Trophoblast cell (in vitro differentiated cells and primary cell): ENCODE data around the gene RPIA.
"Not testable (repeated sequence)": the region's sequence is repeated elsewhere in the genome, so short reads cannot be mapped to it uniquely, and the experiment has no call there.

Source experiments
- DNase-seq, 2 donors: peaks; one replicate each; pipeline ENCODE4 v3.0.0-alpha.2; 2016
- H2AFZ ChIP-seq: 2 replicates; pipeline ENCODE4 v1.6.1; 2013; ENCODE audit warnings: low read length, moderate library complexity, mild to moderate bottlenecking; ENCODE audit not compliant: insufficient read depth, poor library complexity
- H2AK5ac ChIP-seq: 2 replicates; pipeline ENCODE4 v1.6.1; 2013; ENCODE audit warnings: mild to moderate bottlenecking, low read length
- H2BK120ac ChIP-seq: 2 replicates; pipeline ENCODE4 v1.6.1; 2013; ENCODE audit warnings: low read length, mild to moderate bottlenecking, moderate library complexity; ENCODE audit not compliant: insufficient read depth, poor library complexity
- H2BK12ac ChIP-seq: 2 replicates; pipeline ENCODE4 v1.6.1; 2013; ENCODE audit warnings: mild to moderate bottlenecking, low read length, moderate library complexity
- H2BK5ac ChIP-seq: 2 replicates; pipeline ENCODE4 v1.6.1; 2013; ENCODE audit warnings: low read length, low read depth, moderate library complexity, mild to moderate bottlenecking; ENCODE audit not compliant: poor library complexity
- H3K14ac ChIP-seq: 2 replicates; pipeline ENCODE4 v1.6.1; 2013; ENCODE audit warnings: mild to moderate bottlenecking, low read length
- H3K18ac ChIP-seq: 2 replicates; pipeline ENCODE4 v1.6.1; 2013; ENCODE audit warnings: mild to moderate bottlenecking, low read length
- H3K23ac ChIP-seq: 2 replicates; pipeline ENCODE4 v1.6.1; 2013; ENCODE audit warnings: low read length
- H3K27ac ChIP-seq: 2 replicates; pipeline ENCODE4 v1.5.1; 2013; ENCODE audit warnings: low read depth, mild to moderate bottlenecking, inconsistent platforms, low read length, moderate library complexity
- H3K27me3 ChIP-seq: 2 replicates; pipeline ENCODE4 v1.6.1; 2013; ENCODE audit warnings: inconsistent platforms, mild to moderate bottlenecking, low read length, moderate library complexity; ENCODE audit not compliant: insufficient read depth
- H3K36me3 ChIP-seq, 2 experiments: 1 replicate in 1 of 2; 2 replicates in 1 of 2; pipeline ENCODE4 v1.6.1; 2013; ENCODE audit warnings: low read length in 2 of 2, mild to moderate bottlenecking in 2 of 2, moderate library complexity in 1 of 2; ENCODE audit not compliant: insufficient read depth in 2 of 2, control insufficient read depth in 1 of 2
- H3K4ac ChIP-seq: 2 replicates; pipeline ENCODE4 v1.6.1; 2013; ENCODE audit warnings: low read depth, mild to moderate bottlenecking, low read length, moderate library complexity
- H3K4me1 ChIP-seq, 2 experiments: 1 replicate in 1 of 2; 2 replicates in 1 of 2; pipeline ENCODE4 v1.6.1; 2013; ENCODE audit warnings: low read length in 2 of 2, mild to moderate bottlenecking in 2 of 2, moderate library complexity in 1 of 2; ENCODE audit not compliant: insufficient read depth in 2 of 2, control insufficient read depth in 1 of 2
- H3K4me2 ChIP-seq: 2 replicates; pipeline ENCODE4 v1.6.1; 2013; ENCODE audit warnings: inconsistent platforms, mild to moderate bottlenecking, low read length, moderate library complexity
- H3K4me3 ChIP-seq: 2 replicates; pipeline ENCODE4 v1.5.1; 2013; ENCODE audit warnings: mild to moderate bottlenecking, low read depth, low read length, inconsistent platforms
- H3K79me1 ChIP-seq: one replicate; pipeline ENCODE4 v1.6.1; 2013; ENCODE audit warnings: low read length
- H3K79me2 ChIP-seq: 2 replicates; pipeline ENCODE4 v1.6.1; 2013; ENCODE audit warnings: low read length, mild to moderate bottlenecking; ENCODE audit not compliant: control insufficient read depth, insufficient read depth, poor library complexity
- H3K9ac ChIP-seq: 2 replicates; pipeline ENCODE4 v1.6.1; 2013; ENCODE audit warnings: mild to moderate bottlenecking, low read length
- H3K9me3 ChIP-seq: 2 replicates; pipeline ENCODE4 v1.6.1; 2013; ENCODE audit warnings: low read depth, mild to moderate bottlenecking, control low read depth, inconsistent platforms, low read length; ENCODE audit not compliant: insufficient read depth
- H4K12ac ChIP-seq: 2 replicates; pipeline ENCODE4 v1.6.1; 2013; ENCODE audit warnings: low read depth, mild to moderate bottlenecking, low read length, moderate library complexity
- H4K8ac ChIP-seq: 2 replicates; pipeline ENCODE4 v1.6.1; 2013; ENCODE audit warnings: low read depth, mild to moderate bottlenecking, low read length, moderate library complexity
- H4K91ac ChIP-seq: one replicate; pipeline ENCODE4 v1.6.1; 2013; ENCODE audit warnings: low read depth, mild to moderate bottlenecking, low read length, moderate library complexity
- WGBS: extraction: QIAGEN DNeasy Blood & Tissue Kit; methylation state at CpG from one replicate; pipeline ENCODE4 v1.1.7; 2013; ENCODE audit warnings: missing lambda C conversion rate; ENCODE audit not compliant: insufficient read length, insufficient coverage; ENCODE audit errors: extremely low coverage; 5-methylcytosine and 5-hydroxymethylcytosine counted together

Gene RPIA

GRCh38 chr2:88796523-88796922 is 105.0 kb downstream of the RPIA start:
- not testable (repeated sequence) for H2BK5ac ChIP-seq, H4K91ac ChIP-seq, H2AFZ ChIP-seq, H2AK5ac ChIP-seq, H3K23ac ChIP-seq, H3K9me3 ChIP-seq, H3K27me3 ChIP-seq, H3K4me3 ChIP-seq, DNase-seq, H3K79me1 ChIP-seq, H2BK120ac ChIP-seq, H3K18ac ChIP-seq, H3K4me2 ChIP-seq, H2BK12ac ChIP-seq, H4K12ac ChIP-seq, H4K8ac ChIP-seq, H3K36me3 ChIP-seq, H3K4me1 ChIP-seq, H3K79me2 ChIP-seq, H3K14ac ChIP-seq, H3K9ac ChIP-seq, H3K4ac ChIP-seq, H3K27ac ChIP-seq
- WGBS = no CpG with 5 or more reads among the region's 1 CpG

DNA sequence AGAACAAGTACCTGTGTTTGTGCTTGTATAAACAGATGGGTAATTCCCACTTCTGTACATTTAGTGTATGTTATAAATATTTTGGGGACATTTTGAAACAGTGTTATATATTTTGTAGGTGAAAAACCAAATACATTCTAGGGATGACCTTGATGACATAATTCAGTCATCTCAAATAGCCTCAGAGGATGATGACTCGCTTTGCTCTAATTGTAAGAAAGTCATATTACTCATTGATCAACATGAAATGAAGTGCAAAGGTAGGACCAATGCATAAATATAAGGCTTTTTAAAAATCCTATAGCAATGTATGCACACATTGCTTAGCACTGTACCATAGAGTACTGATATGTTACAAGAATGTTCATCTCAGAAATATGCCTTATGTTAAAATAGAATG is 105.7 kb downstream of the RPIA start:
- H3K18ac ChIP-seq, H4K91ac ChIP-seq, H3K9ac ChIP-seq, H2AK5ac ChIP-seq, DNase-seq, H3K4me2 ChIP-seq, H3K14ac ChIP-seq, H3K36me3 ChIP-seq, H3K79me2 ChIP-seq, H4K12ac ChIP-seq, H2AFZ ChIP-seq, H3K27ac ChIP-seq, H2BK120ac ChIP-seq, H3K27me3 ChIP-seq, H2BK5ac ChIP-seq, H3K23ac ChIP-seq, H3K79me1 ChIP-seq, H3K4me1 ChIP-seq, H3K9me3 ChIP-seq, H2BK12ac ChIP-seq, H3K4ac ChIP-seq, H3K4me3 ChIP-seq, H4K8ac ChIP-seq: not testable (repeated sequence)
- WGBS = no CpG with 5 or more reads among the region's 1 CpG
